HG02938 (cell line): ENCODE results near the gene PRKCA.

Source experiments
- ATAC-seq: cut with Tn5 transposase; IDR thresholded peaks from one replicate; pipeline ENCODE4 v1.9.1; 2021; ENCODE audit warnings: mild to moderate bottlenecking, moderate library complexity; ENCODE audit not compliant: unreplicated experiment

Gene PRKCA

GRCh38 chr17:66537502-66537901 lies 235.1 kb downstream of the PRKCA start:
- ATAC-seq = no peak

GRCh38 chr17:66538776-66539175 lies 236.4 kb downstream of the PRKCA start:
- ATAC-seq = no peak

- no peak for ATAC-seq
These were observed 237.8 kb downstream of the PRKCA start for GRCh38 chr17:66540131-66540781.

DNA sequence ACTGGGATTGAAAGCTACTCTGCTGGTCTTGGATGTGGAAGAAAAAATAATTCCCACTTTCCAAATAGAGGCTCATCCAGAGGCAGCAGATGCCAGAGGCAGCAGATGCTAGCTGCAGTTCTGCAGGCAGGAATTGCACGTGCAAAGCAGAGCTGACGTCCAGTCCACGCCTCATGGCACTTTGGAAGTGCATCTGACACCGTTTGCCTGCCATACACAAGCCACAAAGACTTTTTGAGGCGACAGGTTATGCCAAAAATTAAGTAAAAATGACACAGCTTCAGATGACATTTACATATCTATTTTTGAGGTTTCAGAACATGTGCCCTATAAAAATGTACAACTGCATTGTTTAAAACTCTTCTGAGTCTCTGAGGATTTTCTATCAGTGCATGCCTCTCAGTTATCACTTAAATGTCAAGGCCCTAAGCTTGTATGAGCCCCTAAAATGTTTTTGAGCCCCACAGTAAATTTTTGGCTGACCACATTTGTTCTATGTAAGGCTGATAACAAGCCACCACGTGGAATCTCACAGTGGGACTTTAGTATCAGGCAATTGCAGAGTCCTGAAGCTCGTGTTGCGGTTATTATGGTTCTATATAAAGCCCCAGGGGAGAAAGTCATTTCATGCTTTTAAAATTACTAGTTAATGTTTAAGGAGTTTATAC lies 239.2 kb downstream of the PRKCA start:
- peak; percentile 80 for ATAC-seq

GRCh38 chr17:66542129-66542966 lies 239.9 kb downstream of the PRKCA start:
- peak; percentile 96 for ATAC-seq

- no peak for ATAC-seq
These were observed 240.6 kb downstream of the PRKCA start for GRCh38 chr17:66542967-66543520.

DNA sequence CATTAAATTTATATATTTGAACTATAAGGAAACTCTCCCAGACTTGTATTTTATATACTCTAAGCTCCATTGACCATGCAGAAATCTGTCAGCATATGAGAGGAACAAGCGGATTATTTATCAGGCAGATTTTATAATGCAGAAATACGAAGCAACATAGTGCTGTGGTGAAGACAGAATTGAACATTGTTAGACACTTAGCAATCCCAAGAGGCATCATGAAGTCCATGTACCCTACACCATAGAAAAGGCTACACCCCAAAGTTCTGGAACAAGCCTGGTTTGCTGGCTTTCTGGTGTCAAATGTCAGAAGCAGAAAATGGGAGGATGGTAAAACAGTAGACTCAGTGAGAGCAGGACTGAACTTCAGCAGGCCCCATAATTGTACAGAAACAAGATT lies 241.1 kb downstream of the PRKCA start:
- ATAC-seq = no peak

- ATAC-seq = no peak
These were observed 243.5 kb downstream of the PRKCA start for GRCh38 chr17:66545918-66546317.

DNA sequence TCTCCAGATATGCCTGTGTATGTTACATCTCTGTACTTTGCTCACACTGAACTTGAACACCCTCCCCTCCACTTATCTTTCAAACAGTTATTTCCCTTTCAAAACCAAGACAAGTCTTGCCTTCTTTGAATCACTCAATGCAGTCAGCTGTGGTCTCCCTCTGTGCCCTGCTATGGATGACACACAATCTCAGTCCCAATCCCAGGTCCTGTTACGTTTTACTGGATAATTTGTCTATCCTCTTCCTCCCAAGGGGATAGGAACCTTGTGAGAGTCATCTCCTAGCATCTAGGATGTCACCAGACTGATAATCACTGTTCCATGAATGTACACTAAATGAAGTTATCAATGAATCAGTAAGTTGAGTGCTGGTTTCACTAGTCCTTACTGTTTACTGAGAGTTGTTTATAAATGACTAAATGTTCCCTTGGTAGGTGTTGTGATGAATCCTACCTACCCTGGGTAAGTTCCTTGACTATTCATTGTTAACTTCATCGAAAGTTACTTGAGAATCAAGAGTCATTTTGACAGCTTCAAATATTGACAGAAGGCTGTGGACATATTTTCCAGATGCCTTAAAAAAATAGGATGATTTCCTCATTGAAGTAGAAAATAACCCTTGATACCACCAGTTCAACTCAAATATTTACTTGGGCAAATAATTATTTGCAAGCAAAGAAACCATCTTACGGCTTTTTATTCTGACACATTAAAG lies 244.9 kb downstream of the PRKCA start:
- ATAC-seq = no peak

GRCh38 chr17:66548158-66548557 lies 245.7 kb downstream of the PRKCA start:
- no peak for ATAC-seq

GRCh38 chr17:66548659-66549310 lies 246.4 kb downstream of the PRKCA start:
- ATAC-seq = no peak

DNA sequence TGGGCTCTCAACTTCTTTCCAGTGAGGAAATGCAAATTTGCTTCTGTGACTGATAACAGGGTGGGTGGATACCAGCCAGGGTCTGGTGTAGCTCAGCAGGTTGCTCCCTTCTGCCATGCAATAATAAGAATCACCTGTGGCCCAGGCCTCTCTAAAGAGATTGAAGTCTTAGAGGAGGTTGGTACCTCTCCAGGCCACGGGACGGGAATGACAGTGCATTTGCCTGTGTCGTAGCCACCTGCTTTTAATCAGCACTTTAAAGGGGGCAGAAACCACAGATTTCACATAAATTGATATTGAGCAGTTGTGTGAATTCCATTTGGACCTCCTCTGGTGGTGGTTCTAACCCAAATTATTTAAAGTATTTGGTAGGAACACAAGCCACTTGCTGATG lies 246.9 kb downstream of the PRKCA start:
- ATAC-seq = no peak

- no peak for ATAC-seq
These were observed 247.4 kb downstream of the PRKCA start for GRCh38 chr17:66549731-66550207.

DNA sequence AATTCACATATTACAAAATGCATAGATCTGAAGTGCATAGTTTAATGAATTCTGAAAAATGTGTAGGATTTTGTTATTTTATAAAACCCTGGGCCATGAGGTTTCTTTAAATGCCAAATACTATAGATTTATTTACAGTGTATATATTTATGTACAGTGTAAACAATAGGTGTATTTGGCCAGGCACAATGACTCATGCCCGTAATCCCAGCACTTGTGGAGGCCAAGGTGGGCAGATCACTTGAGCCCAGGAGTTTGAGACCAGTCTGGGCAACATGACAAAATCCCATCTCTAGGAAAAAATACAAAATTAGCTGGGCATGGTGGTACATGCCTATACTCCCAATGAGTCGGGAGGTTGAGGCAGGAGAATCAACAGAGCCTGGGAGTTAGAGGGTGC lies 249.4 kb downstream of the PRKCA start:
- no peak for ATAC-seq

- no peak for ATAC-seq
These were observed 250.0 kb downstream of the PRKCA start for GRCh38 chr17:66552371-66552770.

DNA sequence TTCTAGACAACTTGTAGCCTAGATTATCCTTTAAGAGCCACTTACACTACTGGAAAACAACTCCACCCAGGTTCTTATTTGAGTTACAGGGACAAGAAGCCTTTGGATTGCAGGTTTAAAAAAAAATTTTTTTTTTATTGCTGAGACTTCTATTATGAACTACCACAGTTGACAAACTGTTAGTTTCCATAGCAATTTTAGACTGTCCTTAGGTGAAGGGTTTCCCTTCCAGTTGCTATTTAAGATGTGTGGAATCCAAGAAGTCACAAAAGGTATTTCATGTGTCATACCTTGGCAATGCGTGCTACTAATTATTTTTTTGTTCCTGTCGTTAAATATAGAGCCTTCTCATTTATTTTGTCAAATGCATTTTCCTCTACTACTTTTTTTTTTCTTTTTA lies 253.2 kb downstream of the PRKCA start:
- ATAC-seq = no peak

DNA sequence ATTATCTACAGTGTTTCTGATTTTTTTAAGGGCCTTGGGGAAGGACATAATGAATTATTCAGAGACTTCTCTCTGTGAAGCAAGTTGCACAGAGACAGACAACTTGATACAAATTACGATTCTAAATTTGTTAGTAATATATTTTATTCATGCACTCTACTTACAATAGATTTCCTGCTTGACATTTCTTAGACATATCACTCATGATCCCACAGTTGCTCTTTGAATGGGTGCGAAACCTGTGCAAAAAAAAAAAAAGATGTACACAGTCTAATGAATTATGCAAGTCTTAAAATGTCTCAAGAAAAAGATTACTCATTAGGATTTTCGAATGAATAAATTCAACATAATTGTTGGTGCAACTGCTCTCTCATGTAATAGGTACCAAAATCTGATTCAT lies 254.8 kb downstream of the PRKCA start:
- ATAC-seq = no peak

DNA sequence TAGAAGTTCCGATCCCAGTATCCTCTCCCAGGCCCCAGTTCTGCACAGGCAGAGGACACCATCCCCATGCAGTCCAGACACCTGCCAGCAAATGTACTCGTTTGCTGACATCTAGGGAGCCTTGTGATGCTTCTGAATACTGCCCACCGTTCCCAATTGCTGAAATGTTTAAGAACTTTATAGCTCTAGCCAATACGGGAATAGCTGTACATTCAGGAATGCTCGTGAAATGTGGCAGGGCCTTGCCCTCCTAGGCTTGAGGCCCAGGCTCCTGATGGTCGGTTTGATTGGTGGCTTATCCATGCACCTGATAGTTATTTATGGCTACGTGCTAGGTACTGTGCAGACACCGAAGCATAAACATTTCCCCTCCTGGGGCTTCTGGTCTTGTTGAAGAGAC lies 255.5 kb downstream of the PRKCA start:
- ATAC-seq = no peak

DNA sequence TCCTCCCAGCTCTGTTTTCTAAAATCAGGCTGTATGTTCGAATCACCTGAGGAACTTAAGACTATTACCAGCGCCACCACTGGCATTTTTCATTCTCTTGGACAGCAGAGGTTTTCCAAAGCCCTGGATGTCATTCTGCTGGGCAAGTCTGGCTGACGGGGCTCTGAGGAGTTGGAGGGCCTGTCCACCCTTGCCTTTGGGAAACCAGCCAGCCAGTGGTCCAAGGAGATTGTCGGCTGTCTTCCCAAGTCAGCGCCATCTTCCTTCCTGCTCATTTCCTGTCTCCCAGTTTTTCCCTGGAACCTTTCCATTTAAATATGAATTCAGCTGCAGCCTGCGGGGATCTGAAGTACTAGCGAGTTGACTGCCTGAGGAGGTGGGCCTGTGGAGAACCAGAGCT lies 258.3 kb downstream of the PRKCA start:
- no peak for ATAC-seq

- ATAC-seq = no peak
These were observed 259.7 kb downstream of the PRKCA start for GRCh38 chr17:66562119-66562518.
